ENCODE data around the gene CCSER2.

DNA sequence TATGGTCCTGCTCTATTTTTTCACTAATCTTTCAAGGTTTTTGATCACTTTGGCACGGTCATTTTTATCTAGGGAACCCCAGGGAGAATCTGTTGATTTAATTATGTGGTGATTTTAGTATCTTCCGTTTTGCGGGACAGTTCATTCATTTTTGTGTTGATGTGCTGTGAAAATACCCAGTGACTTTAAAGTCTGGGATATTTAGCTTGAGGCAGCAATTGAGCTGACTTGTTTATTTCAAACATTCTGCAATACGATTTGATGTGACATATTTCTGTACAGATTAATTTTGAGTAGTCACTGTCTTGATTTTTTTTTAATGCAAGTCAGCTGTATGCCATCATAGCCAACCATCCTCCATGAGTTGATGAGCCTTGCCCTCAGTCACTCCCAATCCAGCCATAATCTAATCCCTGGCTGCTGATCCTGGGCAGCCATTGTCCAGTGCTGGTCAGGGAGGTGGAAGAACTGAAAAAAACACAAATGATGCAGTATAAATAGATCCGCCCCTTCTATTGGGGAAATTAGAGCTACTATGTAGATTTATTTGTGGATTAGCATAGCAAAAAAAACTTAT lies 183.4 kb downstream of the CCSER2 start:
- TF ChIP-seq, protein P1, sequence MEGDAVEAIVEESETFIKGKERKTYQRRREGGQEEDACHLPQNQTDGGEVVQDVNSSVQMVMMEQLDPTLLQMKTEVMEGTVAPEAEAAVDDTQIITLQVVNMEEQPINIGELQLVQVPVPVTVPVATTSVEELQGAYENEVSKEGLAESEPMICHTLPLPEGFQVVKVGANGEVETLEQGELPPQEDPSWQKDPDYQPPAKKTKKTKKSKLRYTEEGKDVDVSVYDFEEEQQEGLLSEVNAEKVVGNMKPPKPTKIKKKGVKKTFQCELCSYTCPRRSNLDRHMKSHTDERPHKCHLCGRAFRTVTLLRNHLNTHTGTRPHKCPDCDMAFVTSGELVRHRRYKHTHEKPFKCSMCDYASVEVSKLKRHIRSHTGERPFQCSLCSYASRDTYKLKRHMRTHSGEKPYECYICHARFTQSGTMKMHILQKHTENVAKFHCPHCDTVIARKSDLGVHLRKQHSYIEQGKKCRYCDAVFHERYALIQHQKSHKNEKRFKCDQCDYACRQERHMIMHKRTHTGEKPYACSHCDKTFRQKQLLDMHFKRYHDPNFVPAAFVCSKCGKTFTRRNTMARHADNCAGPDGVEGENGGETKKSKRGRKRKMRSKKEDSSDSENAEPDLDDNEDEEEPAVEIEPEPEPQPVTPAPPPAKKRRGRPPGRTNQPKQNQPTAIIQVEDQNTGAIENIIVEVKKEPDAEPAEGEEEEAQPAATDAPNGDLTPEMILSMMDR (IDR thresholded peaks at IDR 0.05) = no peak
- TF ChIP-seq POLR2A (IDR thresholded peaks at IDR 0.05) = no peak
